NCI-H1930 (cell line): ENCODE measurements around the gene MRPL52.

Experiments
- DNase-seq, 2 experiments: peaks; one replicate each; lab custom pipeline; 2025; lab: John Stamatoyannopoulos, UW

Gene MRPL52

DNA sequence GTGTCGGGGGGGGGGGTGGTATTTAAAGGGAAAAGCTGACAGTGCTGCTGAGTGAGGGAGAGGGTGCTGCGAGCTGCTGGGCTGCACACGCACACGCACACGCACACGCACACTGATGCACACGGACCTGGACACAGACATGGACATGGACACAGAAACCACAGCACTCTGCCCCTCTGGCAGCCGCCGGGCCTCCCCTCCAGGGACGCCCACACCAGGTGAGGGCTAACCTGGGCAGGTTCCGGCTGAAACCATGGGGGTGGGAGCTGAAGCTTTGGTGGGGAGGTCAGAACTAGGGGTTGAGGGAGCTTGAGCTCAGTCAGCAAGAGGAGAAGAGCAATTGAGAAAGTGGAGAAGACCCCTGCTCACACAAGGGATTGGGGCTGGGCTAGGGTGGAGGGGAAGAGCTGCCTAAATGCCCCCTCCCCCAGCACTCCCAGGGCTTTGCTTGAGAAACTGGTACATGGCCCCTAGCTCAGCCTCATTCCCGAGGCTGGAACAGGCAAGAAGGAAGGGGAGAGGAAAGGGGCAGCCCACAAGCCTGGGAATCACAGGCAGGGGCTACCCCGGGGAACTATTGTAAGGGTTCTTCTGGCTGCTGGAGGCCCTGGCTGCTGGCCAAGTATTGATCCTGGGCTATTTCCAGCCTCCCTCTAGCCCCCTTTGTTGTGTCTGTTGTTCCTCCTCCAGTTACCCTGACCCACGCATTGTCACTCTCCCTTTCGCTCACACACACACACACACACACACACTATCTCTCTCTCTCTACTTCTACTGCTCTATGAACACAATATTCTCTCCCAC, 53.7 kb downstream of the MRPL52 start, which contains the start of gene REM2:
TSS of gene REM2 (plus strand) at position 50 of the 804 bp plus-strand sequence. CDS start at position 116, 66 bp downstream.
- DNase-seq = no peak

DNA sequence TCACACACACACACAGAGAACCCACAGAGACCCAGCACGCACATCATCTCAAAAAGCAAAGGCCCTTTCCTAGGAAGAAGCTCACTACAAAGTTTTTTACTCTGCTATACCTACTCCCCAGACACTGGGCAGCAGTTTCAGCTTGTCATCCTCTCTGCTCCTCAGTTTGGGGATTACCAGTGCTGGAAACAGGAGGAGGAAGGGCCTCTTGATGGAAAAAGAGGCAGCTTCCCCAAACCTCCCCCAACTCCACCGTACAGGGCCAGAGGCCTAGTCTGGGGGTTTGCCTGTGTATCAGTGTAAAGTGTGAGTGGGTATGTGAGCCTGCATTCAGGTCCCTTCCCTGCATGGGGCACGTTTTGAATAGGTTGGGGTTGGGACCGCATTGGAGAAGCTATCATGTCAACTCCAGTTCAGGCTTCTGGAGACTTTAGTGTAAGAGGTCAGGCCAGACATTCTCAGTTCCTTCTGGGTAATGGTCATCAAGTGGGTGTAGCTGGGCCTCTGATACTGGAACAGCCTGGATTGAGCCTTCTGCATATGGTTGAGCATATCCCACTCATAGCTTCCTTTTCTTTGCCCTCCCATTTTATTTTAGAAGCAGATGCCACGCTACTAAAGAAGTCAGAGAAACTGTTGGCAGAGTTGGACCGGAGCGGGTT, 54.5 kb downstream of the MRPL52 start:
- DNase-seq = no peak
